Glomerular visceral epithelial cell (primary cell): ENCODE results near the gene EGFLAM.
A peak's percentile ranks its signal among the peaks of the same experiment; 100 is the strongest.
"Not testable (repeated sequence)": the region's sequence is repeated elsewhere in the genome, so short reads cannot be mapped to it uniquely, and the experiment has no call there.

Source experiments
- DNase-seq: peaks from one replicate; pipeline ENCODE4 v3.0.0-alpha.2; 2016; ENCODE audit errors: extremely low spot score

The EGFLAM gene

DNA sequence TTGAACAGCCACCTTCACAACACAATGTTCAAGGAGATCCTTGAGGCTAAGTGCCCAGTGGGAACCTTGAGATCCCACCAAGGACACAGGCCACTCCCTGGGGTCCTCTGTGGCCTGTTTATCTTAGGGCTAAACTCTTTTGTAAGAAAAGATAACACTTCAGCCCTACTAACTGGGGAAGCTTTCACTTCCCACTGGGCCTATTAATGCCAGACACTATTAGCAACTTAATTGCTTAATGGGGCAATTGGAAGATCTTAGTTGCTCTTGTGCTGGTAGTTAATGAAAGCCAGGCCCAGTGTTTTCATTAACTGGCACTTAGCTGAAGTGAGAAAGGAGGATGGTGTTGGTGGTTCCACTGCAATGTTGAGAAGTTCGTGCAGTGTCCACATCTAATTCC lies 117.1 kb downstream of the EGFLAM start:
- DNase-seq = no peak

GRCh38 chr5:38376404-38376803 lies 118.0 kb downstream of the EGFLAM start:
- no peak for DNase-seq

GRCh38 chr5:38378579-38378978 lies 120.2 kb downstream of the EGFLAM start:
- no peak for DNase-seq

GRCh38 chr5:38379350-38379937 lies 121.1 kb downstream of the EGFLAM start:
- DNase-seq = no peak

DNA sequence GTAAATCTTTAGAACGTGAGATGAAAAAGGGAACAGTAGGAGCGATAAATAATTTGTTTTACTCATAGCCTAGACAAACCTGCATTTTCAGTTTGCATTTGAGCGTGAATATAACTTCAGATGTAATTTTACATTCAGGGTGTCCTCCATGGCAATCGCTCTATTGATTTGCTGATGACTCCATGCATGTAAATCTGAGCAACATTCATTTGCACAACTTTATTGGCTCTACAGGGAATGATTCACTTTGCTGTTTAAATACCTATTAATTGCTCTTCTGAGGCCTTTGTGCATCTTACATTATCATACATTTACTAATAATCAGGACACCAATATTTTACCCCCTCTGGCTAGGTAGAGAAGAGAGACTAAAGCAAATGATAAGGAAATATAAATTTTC lies 122.2 kb downstream of the EGFLAM start:
- DNase-seq = no peak

DNA sequence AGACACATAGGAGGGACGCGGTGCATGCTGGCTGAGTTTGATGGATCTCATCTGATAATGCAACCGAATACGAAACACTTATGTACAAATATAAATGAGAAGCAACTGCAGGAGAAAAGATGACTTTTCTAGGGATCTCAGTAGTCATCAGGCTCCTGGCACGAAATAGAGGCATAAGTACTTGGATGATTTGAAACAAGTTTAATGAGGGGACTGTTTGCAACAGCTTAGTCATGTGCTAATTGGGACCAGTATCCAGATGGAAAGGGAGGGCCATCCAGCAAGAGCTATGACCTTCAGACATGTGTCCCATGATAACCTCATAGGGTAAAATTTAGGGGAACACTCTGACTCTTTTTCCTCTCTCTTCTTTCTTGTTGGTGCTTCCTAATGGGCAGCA lies 123.0 kb downstream of the EGFLAM start:
- DNase-seq = no peak

GRCh38 chr5:38382898-38383297 lies 124.5 kb downstream of the EGFLAM start:
- peak; percentile 73 for DNase-seq

GRCh38 chr5:38383701-38384100 lies 125.3 kb downstream of the EGFLAM start:
- no peak for DNase-seq

- DNase-seq = no peak
Measured at GRCh38 chr5:38384396-38384795, 126.0 kb downstream of the EGFLAM start.

- no peak for DNase-seq
Measured at GRCh38 chr5:38387161-38387560, 128.8 kb downstream of the EGFLAM start.

DNA sequence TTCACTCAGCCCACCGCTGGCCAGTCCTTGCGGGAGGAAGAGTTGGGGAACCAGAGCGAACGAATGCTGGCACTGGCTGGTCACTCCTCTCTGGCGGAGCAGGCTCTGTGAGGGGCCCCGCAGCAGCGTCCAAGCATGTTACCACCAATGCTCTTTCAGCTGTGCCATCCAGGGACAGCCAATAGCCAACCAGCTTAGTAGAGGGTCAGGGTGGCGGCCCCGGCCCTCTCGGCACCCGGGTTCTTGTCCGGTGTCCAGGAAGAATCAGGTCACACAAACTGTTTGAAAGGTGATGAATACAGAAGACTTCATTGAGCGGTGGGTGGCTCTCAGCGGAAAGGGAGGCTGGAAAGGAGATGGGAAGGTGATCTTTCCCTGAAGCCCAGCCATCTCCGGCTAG lies 135.3 kb downstream of the EGFLAM start:
- no peak for DNase-seq

DNA sequence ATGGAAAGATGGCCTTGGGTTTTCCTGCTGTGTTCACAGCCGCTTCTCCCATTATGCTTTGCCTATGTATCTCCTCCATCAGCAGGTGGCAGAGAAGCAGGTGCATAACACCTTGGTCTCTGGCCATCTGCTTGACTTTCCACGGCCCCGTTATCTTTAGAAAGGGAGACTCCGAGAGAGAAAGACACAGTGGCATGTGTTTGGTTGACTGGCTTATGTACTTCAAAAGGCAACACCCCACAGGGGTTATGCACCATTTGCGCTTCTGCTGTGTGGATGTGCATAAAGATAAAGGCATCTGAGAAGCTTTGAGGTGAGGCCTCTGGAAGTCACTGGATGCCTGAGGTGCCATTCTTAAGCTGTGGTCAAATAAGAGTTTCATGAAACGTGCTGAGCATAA lies 138.4 kb downstream of the EGFLAM start:
- no peak for DNase-seq

DNA sequence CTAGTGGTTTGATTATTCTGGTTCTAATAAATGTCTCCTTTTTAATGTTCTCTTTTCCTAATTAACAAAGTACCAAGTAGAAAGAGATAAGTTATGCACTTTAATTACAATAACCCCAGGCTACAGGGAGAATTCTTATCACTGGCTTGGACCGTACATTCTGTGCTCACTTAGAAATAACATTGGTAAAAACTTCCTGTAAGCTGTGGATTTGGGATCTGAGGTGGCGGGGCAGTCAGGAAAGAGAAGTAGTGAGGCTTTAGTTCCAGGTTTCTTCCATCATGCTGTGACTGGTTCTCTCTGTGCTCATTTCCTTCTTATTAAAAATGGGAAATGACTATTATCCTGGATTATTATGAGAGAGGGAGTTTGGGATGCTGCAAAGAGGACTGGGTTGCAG lies 142.0 kb downstream of the EGFLAM start:
- DNase-seq = no peak

DNA sequence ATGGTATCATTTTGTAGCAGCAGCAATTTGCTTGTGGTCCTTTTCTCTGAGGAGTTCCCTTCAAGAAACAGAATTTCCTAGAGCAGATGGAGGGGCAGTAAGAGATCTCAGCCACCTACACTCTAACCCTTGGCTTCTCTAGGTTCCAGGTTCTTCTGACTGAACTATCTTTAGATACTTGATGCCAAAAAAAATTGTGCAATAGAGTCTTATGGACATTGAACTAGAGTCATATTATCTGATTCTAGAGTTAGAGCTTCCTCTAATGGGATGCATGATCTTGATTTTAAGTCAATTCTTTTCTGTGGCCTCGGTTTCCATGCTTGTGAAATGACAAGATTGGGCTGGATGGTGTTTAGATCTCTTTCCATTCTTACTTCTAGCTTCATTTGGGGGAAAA lies 142.8 kb downstream of the EGFLAM start:
- DNase-seq = no peak

GRCh38 chr5:38403406-38403805 lies 145.0 kb downstream of the EGFLAM start:
- DNase-seq = no peak

- no peak for DNase-seq
Measured at GRCh38 chr5:38403877-38404635, 145.7 kb downstream of the EGFLAM start.

DNA sequence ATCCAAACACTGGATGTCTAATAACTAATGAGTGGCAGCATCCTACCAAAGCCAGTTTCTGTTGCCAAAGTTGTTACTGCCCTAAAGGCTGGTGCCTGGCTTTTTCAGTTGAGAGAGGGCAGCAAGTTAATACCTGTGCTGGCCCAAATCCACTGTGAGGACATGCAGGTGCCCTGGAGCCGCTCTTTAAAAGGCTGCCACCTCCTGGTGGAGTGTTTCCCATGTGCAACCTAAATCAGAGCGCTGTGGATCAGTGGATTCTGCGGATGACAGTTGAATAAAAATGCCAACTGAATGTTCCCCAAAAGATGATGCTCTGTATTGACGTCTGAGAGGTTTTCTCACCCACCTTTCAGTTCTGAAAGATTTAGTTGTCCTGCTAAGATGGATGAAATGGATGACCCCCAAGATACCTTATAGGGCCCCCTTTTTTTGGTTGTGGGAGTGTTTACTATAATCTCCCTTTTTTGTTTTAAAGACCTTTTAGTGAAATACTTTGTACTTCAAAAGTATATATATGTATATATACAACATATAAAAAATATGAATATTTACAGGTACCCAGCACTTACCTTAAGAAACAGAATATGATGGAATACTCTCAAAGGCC lies 146.4 kb downstream of the EGFLAM start:
- DNase-seq = peak; percentile 23

- DNase-seq = no peak
Measured at GRCh38 chr5:38408446-38409198, 150.3 kb downstream of the EGFLAM start.

- DNase-seq = no peak
Measured at GRCh38 chr5:38410304-38410990, 152.1 kb downstream of the EGFLAM start.

DNA sequence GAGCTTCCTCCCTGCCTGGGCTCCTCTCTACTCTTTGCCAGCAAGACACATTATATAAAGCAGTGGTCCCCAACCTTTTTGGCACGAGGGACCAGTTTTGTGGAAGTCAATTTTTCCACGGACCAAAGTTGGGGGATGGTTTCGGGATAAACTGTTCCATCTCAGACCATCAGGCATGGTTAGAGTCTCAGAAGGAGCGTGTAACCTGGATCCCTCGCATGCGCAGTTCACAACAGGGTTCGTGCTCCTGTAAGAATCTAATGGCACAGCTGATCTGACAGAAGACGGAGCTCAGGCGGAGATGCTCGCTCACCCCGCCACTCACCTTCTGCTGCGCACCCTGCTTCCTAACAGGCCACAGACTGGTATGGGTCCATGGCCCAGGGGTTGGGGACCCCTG lies 155.3 kb downstream of the EGFLAM start:
- no peak for DNase-seq

GRCh38 chr5:38414348-38414747 lies 156.0 kb downstream of the EGFLAM start:
- no peak for DNase-seq

- not testable (repeated sequence) for DNase-seq
Measured at GRCh38 chr5:38415772-38416171, 157.4 kb downstream of the EGFLAM start.
